ENCODE data around the gene MAP3K9.

GRCh38 chr14:70685474-70686197 lies 123.7 kb downstream of the MAP3K9 start:
- TF ChIP-seq POLR2A (IDR thresholded peaks at IDR 0.05) = no peak
- no peak for TF ChIP-seq CTCF (IDR thresholded peaks at IDR 0.05)
